ENCODE results near the gene C16orf54. TPM values are rescaled to one million over a fixed set of nuclear protein-coding genes. Genes with fewer than 3 reads are reported as not detected.

The C16orf54 gene
- total RNA-seq, 1 experiment from 2014 or later: not detected

DNA sequence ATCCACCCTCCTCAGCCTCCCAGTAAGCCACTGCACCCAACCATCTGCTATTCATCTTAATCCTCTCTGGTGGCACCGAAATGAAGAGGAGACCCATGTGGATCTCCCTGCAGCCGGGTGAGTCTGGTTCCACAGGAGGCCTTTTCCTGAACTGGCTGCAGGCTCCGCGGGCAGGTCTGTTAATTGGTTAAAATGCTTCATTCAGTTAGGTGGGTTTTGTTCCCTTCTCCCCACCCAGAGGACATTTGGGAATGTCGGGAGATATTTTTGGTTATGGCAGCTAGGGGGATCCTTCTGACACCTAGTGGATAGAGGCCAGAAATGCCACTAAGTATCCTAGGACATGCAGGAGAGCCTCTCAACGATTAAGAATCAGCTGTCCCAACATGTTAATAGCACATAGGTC lies 16.7 kb downstream of the C16orf54 start:
- no peaks in the 10 kb centered on the region for H3K27me3 ChIP-seq (ENCODE audit: insufficient read depth, low read length)
- TF ChIP-seq, protein P1, sequence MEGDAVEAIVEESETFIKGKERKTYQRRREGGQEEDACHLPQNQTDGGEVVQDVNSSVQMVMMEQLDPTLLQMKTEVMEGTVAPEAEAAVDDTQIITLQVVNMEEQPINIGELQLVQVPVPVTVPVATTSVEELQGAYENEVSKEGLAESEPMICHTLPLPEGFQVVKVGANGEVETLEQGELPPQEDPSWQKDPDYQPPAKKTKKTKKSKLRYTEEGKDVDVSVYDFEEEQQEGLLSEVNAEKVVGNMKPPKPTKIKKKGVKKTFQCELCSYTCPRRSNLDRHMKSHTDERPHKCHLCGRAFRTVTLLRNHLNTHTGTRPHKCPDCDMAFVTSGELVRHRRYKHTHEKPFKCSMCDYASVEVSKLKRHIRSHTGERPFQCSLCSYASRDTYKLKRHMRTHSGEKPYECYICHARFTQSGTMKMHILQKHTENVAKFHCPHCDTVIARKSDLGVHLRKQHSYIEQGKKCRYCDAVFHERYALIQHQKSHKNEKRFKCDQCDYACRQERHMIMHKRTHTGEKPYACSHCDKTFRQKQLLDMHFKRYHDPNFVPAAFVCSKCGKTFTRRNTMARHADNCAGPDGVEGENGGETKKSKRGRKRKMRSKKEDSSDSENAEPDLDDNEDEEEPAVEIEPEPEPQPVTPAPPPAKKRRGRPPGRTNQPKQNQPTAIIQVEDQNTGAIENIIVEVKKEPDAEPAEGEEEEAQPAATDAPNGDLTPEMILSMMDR (conservative IDR thresholded peaks at IDR 0.05): peak; percentile 72
- peaks cover 3% of the 10 kb centered on the region for H4K20me1 ChIP-seq (ENCODE audit: control insufficient read depth, insufficient read depth, insufficient read length)
- H3K27me3 Mint-ChIP-seq (ENCODE audit: low read depth): no peaks in the 10 kb centered on the region
- peaks cover 2% of the 10 kb centered on the region; the same call in 1 of the 2 replicates for H3K79me2 ChIP-seq (ENCODE audit: insufficient read depth, low read length)
- H2BK20ac ChIP-seq (ENCODE audit: low read depth, low read length, poor library complexity, severe bottlenecking): no peak overlapping the region
- H3K4me3 Mint-ChIP-seq: no peak overlapping the region; a peak in 1 of 5 replicates
- peaks cover 57 to 80% (median 77%) of the 10 kb centered on the region in 3 experiments for H3K36me3 Mint-ChIP-seq (ENCODE audit: insufficient read depth in 1 of 3, low read depth in 3 of 3)
- H3K4me1 ChIP-seq (ENCODE audit: insufficient read depth, low read length): no peaks in the 10 kb centered on the region
- peaks cover 11 to 18% of the 10 kb centered on the region in 2 experiments for H3K4me1 Mint-ChIP-seq
- no peaks in the 10 kb centered on the region for H3K9me3 Mint-ChIP-seq
- H4K8ac ChIP-seq (replicated peaks; ENCODE audit: insufficient read length, low read depth, low read length): no peak overlapping the region
- H2BK5ac ChIP-seq (ENCODE audit: insufficient read length, low read length): no peak overlapping the region
- no peak overlapping the region for H2BK15ac ChIP-seq (ENCODE audit: low read depth, low read length)
- no peak overlapping the region for H3K4me2 ChIP-seq (ENCODE audit: insufficient read depth, insufficient read length, low read length)
- H3K23ac ChIP-seq (ENCODE audit: insufficient read length, low read depth, low read length): no peak overlapping the region
- H3K14ac ChIP-seq (ENCODE audit: insufficient read depth, low read length): no peak overlapping the region
- no peak overlapping the region for H2AFZ ChIP-seq (ENCODE audit: low read length)
- no peak overlapping the region for H4K91ac ChIP-seq (ENCODE audit: insufficient read length, low read depth, low read length)
- H3K27ac ChIP-seq (ENCODE audit: insufficient read length, low read depth, low read length): no peak overlapping the region
- no peak overlapping the region for H3K18ac ChIP-seq (ENCODE audit: insufficient read length, low read depth, low read length)
- WGBS (ENCODE audit: extremely low coverage, insufficient read length, low lambda C conversion rate): no CpG with 5 or more reads among the region's 6 CpGs
- peaks cover 8% of the 10 kb centered on the region for H3K79me1 ChIP-seq (ENCODE audit: insufficient read depth, low read depth, low read length, poor library complexity, severe bottlenecking)
- no peak overlapping the region for H2BK12ac ChIP-seq (ENCODE audit: insufficient read length, low read depth, low read length)
- no peak for DNase-seq
- no peaks in the 10 kb centered on the region for H3K23me2 ChIP-seq (ENCODE audit: insufficient read length, low read depth, low read length, poor library complexity, severe bottlenecking)
- H4K5ac ChIP-seq (ENCODE audit: insufficient read length, low read depth, low read length): no peak overlapping the region
- no peak overlapping the region for H3K9ac ChIP-seq (ENCODE audit: extremely low read depth, insufficient read length, low read length)
- H3K9me3 ChIP-seq (ENCODE audit: control insufficient read depth, low read depth, low read length): no peaks in the 10 kb centered on the region
- no peak overlapping the region for H3T11ph ChIP-seq (ENCODE audit: low read length)
- H2BK120ac ChIP-seq (ENCODE audit: low read depth, low read length, poor library complexity, severe bottlenecking): no peak overlapping the region
- peak overlapping the region; percentile 74 to 88 (median 82); a peak in 3 of 7 replicates for H3K27ac Mint-ChIP-seq
- no peak overlapping the region for H3K4ac ChIP-seq (ENCODE audit: low read depth, low read length)
- H3K56ac ChIP-seq (ENCODE audit: insufficient read length, low read depth, low read length): no peak overlapping the region
- no peak overlapping the region for H2AK5ac ChIP-seq (ENCODE audit: insufficient read length, low read length)

Measured in H9 (cell line).